ENCODE data around the gene IQCK.

IQCK gene

GRCh38 chr16:19698480-19699465 is 19.3 kb upstream of the IQCK start:
- DNase-seq (ENCODE audit: low read depth), result no peak

GRCh38 chr16:19699472-19699871 is 18.6 kb upstream of the IQCK start:
- DNase-seq (ENCODE audit: low read depth), result no peak
- no peak overlapping the region for H3K4me3 ChIP-seq (ENCODE audit: low read depth, low read length)

More at GRCh38 chr16:19698480-19699465, 19.3 kb upstream of the IQCK start:
- no peak overlapping the region for H3K4me3 ChIP-seq (ENCODE audit: low read depth, low read length)

- DNase-seq (ENCODE audit: low read depth), result no peak
Measured at GRCh38 chr16:19700319-19700781, 17.7 kb upstream of the IQCK start.

GRCh38 chr16:19701091-19701490 is 17.0 kb upstream of the IQCK start:
- H3K4me3 ChIP-seq (ENCODE audit: low read depth, low read length), result no peak overlapping the region
- no peak for DNase-seq (ENCODE audit: low read depth)

More at GRCh38 chr16:19700319-19700781, 17.7 kb upstream of the IQCK start:
- H3K4me3 ChIP-seq (ENCODE audit: low read depth, low read length), result no peak overlapping the region

- H3K4me3 ChIP-seq (ENCODE audit: low read depth, low read length), result no peak overlapping the region
- DNase-seq (ENCODE audit: low read depth), result no peak
Measured at GRCh38 chr16:19703172-19703889, 14.7 kb upstream of the IQCK start.

- DNase-seq (ENCODE audit: low read depth), result no peak
- no peak overlapping the region for H3K4me3 ChIP-seq (ENCODE audit: low read depth, low read length)
Measured at GRCh38 chr16:19704321-19705145, 13.5 kb upstream of the IQCK start.

GRCh38 chr16:19705146-19705501 is 12.9 kb upstream of the IQCK start:
- H3K4me3 ChIP-seq (ENCODE audit: low read depth, low read length), result no peak overlapping the region
- no peak for DNase-seq (ENCODE audit: low read depth)

- no peak overlapping the region for H3K4me3 ChIP-seq (ENCODE audit: low read depth, low read length)
- DNase-seq (ENCODE audit: low read depth), result no peak
Measured at GRCh38 chr16:19705843-19706242, 12.2 kb upstream of the IQCK start.

GRCh38 chr16:19706846-19707245 is 11.2 kb upstream of the IQCK start:
- no peak for DNase-seq (ENCODE audit: low read depth)

GRCh38 chr16:19707569-19708295 is 10.3 kb upstream of the IQCK start:
- DNase-seq (ENCODE audit: low read depth), result no peak
- H3K4me3 ChIP-seq (ENCODE audit: low read depth, low read length), result no peak overlapping the region

More at GRCh38 chr16:19706846-19707245, 11.2 kb upstream of the IQCK start:
- H3K4me3 ChIP-seq (ENCODE audit: low read depth, low read length), result no peak overlapping the region

GRCh38 chr16:19708296-19709205 is 9.5 kb upstream of the IQCK start:
- no peak overlapping the region for H3K4me3 ChIP-seq (ENCODE audit: low read depth, low read length)
- DNase-seq (ENCODE audit: low read depth), result no peak

GRCh38 chr16:19709381-19710136 is 8.5 kb upstream of the IQCK start:
- DNase-seq (ENCODE audit: low read depth), result no peak
- H3K4me3 ChIP-seq (ENCODE audit: low read depth, low read length), result no peak overlapping the region

- no peak overlapping the region for H3K4me3 ChIP-seq (ENCODE audit: low read depth, low read length)
- DNase-seq (ENCODE audit: low read depth), result no peak
Measured at GRCh38 chr16:19710191-19710908, 7.7 kb upstream of the IQCK start.

- H3K4me3 ChIP-seq (ENCODE audit: low read depth, low read length), result no peak overlapping the region
- no peak for DNase-seq (ENCODE audit: low read depth)
Measured at GRCh38 chr16:19710991-19711545, 7.0 kb upstream of the IQCK start.

- H3K4me3 ChIP-seq (ENCODE audit: low read depth, low read length), result no peak overlapping the region
- DNase-seq (ENCODE audit: low read depth), result no peak
Measured at GRCh38 chr16:19711643-19712042, 6.4 kb upstream of the IQCK start.

- no peak overlapping the region for H3K4me3 ChIP-seq (ENCODE audit: low read depth, low read length)
- DNase-seq (ENCODE audit: low read depth), result no peak
Measured at GRCh38 chr16:19712418-19713058, 5.5 kb upstream of the IQCK start.
